8988T (cell line): ENCODE measurements around the gene OR52K1.
"Not testable (repeated sequence)": the region's sequence is repeated elsewhere in the genome, so short reads cannot be mapped to it uniquely, and the experiment has no call there.

Source experiments
- DNase-seq: peaks from one replicate; pipeline ENCODE4 v3.0.0; 2011

OR52K1 gene

DNA sequence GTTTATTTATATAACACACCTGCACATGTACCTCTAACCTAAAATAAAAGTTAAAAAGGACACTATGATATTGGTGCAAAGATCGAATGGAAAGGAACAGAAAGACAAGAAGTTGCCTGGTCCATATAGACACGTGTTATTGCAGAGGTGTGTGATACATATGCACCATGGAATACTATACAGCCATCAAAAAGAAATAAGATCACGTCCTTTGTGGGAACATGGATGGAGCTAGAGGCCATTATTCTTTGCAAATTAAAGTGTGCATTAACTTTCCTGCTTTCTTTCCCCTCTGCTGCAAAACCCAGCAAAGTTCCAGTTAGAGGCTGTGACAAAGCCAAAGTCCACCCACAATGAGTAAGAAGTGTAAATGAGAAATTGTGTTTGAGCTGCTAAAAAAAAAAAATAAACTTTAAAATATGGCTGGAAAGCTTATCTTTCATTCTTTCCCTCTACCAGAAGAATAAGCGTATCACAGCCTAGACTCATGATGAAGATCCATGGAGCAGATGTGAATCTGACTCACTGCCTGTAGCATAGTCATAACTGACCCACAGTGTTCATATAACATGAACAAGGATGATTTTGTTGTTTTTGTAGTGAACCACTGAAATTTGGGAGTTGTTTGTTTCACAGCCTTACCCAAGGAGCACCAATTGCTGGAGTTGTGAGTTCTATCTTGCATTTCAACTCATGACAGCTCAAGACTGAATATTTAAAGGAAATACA is 9.6 kb downstream of the OR52K1 start:
- DNase-seq, result no peak

DNA sequence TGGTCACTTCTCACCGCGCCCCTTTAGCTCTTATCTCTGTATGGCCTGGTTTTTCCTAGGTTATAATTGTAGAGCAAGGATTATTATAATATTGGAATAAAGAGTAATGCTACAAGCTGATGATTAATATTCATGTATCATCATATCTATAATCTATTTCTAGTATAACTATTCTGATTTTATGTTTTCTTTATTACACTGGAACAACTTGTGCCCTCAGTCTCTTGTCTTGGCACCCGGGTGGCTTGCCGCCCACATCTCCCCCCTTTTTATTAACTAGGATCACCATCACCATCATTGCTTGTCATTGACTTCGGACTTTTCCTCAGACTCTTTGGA is 11.0 kb downstream of the OR52K1 start:
- DNase-seq, result no peak

DNA sequence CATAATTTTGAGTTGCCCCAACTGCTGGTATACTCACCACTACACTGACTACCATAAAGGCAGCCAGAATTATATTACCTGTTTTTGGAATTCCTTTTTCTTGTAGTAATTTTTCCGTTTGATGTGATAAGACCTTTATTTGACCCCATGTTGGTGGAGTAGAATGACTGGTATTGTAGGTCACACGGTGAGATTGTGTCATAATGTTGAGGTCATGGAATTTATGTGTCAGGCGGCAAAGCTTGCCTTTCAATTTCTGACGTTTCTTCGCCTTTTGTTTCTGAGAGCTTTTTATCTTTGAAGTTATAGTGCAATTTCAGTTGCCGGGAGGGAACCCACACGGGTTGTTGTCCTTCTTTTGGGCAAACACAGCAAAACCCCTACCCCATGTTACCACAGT is 13.0 kb downstream of the OR52K1 start:
- no peak for DNase-seq

DNA sequence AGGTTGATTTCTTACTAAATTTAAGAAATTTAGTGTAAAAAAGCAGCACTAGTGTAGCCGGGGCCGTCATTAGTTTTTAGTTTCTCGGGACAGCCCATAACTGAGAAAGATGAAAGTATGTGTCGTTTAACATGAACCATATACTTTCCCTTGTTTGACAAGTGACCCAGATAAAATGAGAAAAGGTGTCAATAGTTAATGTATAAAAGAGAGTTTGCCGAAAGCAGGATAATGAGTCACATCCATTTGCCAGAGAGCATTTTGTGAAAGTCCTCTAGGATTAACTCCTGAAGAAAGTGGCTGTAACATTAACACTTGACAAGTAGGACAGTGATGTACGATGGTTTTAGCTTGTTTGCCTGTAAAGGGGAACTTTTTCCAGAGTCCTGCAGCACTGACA is 13.5 kb downstream of the OR52K1 start:
- no peak for DNase-seq

DNA sequence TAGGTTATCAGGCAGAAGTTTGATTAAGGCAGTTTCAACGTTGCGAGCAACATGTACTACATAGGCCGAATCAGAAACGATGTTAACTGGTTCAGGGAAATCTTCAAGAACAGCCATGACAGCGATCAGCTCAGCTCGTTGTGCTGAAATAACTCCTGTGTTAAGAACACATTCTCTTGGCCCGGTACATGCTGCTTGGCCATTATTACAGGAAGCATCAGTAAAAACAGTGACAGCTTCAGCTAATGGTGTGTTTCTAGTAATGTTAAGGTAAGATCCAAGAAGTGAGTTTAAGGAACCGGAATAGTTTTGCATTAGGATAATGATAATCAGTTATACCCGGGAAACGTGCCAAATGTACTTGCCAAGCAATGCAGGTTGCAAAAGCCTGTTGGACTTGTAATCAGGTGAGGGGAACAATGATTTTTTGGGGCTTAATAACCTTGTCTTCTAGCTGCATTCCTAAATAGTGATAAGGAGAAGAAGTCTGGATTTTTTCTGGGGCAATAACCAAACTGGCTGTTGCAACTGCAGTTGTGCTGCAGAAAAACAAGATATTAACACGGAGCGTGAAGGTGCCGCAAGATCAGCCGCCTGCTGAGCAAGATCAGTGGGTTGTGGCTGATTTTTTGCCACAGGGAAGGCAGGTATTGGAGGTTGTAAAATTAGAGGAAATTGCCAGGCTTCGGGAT is 14.3 kb downstream of the OR52K1 start:
- DNase-seq, result no peak

DNA sequence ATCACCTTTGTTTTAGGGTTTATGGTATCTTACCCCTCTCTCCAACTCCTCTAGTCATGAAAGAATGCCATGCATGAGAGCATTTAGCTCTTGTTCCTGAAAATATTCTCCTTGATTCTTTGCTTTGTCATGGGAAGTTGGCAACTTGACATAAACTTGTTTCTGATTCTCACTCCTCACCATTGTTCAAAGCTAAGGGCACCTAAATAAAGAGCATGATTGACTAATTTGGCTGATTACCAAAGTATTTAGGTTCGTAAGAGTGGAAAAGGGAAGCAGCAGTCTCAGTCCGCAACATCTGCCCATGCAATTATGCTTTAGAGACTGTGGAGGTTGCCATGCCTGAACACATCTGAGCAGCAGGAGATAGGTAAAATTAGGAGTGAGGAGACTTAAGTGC is 26.4 kb downstream of the OR52K1 start:
- no peak for DNase-seq

DNA sequence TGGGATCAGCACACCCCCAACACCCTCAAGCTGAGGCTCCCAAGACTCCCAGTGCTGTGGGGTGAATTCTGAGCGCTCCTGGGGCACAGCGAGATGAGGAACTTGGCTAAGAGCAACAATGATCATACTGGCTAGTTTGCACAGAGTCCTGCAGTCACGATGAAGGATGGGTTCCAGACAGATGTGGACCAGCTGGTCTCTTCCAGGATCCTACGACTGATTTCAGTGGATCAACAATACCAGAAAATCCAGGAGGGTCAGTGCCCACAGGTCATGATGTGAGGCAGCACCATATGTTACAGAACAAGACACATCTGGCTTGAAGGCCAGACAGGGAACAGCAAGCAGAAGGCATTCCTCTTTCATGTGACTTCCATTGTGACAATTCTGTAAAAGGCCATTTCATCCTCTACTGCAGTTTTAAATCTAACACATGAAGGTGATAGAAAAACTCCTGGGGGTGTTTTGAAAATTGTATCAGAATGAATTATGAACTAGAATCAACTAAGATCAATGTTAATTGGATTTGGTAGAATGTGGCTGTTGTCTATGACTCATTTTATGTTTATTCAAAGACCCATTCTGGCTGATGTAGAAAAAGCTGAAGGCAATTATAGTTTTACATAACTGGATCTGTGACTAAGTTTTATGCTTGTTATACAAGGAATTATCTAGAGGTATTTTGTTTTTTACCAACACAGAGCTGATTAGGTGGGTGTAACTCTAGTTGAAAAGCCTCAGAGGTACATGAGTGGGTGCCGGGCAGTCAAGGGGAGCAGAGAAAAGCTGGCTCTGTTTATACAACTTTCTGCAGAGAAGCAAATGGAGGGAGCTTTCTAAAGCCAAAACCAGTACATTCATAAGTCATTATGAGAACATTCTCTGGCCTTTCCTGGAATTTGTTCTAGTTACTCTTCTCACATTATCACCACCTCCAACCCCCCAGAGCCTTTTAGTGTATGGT is 29.1 kb downstream of the OR52K1 start:
- DNase-seq, result no peak

DNA sequence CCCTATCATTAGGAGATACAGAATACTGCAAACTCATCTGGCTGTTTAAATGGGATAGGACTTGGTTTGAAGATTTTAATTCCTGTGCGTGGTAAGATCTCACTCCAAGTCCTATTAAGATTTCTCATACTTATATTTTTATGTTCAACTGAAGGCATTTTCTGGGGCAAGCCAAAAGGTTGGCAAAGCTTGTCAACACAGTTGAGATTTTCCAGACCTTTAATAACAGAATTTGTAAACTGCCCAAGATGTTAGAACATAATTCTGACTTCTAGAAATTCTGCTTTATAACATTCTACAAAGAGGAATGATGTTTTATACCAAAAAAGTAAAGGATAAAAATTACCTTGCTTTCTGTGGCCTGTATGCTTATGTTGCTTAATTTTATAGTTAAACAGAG is 31.8 kb downstream of the OR52K1 start:
- DNase-seq, result no peak

DNA sequence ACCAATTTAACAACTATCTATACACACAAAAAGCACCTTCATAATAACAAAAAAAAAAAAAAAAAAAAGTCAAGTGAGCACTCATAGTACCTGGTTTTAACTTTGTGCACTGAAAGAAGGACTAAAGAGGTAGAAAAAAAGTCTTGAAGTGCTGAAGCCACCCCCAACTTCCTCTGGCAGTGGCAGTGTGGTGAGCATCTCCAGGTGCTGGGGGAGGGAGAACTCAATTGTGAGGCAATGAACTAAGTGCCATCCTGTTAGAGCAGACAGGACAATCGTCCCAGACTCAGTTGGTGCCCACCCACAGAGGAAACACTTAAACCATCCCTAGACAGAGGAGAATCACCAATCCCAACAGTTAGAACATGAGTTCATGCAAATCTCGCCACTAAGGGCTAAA is 39.9 kb downstream of the OR52K1 start:
- no peak for DNase-seq

DNA sequence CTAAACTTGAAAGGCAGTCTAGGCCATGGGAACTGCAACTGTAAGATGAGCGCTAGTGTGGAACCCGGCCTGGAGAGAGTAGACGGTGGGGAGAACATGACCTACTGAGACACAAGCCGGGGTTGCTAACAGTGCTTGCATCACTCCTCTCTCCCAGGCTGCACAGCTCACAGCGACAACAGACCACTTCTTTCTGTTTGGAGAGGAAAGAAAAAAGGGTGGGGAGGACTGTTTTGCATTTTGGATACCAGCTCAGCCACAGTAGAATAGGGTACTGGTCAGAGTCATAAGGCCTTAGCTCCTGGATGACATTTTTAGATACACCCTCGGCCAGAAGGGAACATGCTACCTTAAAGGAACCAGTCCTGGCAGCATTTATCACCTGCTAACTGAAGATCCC is 40.3 kb downstream of the OR52K1 start:
- DNase-seq, result no peak

DNA sequence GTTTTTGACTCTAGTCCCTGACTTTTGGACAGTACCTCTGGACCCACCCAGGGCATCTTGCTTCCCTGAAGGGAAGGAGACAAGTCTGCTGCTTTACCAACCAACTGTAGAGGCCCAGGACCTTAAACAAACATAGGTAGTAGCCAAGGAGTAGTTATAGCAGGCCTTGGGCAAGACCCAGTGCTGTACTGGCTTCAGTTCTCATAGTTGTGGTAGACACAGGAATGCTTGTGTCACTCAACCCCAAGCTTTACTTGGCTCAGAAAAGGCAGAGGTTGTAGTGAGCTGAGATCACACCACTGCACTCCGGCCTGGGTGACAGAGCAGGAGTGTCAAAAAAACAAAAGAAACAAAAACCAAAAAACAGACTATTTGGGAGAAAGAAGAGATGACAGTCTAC is 41.2 kb downstream of the OR52K1 start:
- no peak for DNase-seq

DNA sequence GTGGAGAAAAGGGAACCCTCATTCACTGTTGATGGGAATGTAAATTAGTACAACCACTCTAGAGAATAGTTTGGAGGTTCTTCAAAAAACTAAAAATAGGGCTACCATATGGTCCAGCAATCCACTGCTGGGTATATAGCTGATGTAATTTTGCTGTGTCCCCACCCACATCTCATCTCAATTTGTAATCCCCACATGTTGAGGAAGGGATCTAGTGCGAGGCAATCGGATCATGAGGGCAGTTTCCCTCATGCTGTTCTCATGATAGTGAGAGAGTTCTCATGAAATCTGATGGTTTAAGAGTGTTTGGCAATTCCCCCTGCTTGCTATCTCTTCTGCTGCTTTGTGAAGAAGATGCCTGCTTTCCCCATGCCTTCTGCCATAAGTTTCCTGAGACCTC is 45.5 kb downstream of the OR52K1 start:
- no peak for DNase-seq

DNA sequence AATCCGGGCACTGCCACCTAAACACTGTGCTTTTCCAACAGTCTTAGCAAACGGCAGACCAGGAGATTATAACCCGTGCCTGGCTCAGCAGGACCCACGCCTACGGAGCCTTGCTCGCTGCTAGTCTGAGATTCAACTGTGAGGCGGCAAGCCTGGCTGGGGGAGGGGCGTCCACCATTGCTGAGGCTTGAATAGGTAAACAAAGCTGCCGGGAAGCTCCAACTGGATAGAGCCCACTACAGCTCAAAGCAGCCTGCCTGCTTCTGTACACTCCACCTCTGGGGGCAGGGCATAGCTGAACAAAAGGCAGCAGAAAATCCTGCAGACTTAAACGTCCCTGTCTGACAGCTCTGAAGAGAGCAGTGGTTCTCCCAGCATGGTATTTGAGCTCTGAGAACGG is 49.2 kb downstream of the OR52K1 start:
- not testable (repeated sequence) for DNase-seq

DNA sequence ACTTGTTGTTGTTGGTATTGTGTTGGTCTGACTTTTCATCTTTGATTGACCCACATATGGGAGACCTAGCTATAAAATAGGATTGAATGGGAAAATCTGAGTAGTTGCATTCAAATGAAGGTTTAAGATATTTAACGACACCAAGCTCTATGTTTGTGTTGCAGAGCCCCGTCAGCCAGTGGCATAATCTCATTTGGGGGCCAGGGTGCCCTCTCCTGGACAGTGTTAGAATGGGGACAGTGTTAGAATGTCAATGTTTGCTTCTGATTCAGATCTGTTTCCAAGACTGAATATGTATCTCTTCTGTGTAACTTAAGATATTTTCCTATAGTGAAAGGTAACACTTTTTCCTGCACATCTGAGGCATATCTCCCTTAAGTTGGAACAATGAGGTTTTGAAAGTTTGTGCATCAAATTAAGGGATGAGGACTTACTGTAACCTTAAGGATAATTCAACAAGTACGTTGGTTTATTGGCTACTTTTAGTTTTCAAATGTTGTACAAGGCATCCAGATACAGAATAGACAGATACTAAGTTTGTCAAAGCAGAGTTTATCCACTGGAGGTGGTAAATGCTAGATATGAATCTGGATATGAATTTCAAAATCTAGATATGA is 57.3 kb downstream of the OR52K1 start:
- DNase-seq, result peak; percentile 18

DNA sequence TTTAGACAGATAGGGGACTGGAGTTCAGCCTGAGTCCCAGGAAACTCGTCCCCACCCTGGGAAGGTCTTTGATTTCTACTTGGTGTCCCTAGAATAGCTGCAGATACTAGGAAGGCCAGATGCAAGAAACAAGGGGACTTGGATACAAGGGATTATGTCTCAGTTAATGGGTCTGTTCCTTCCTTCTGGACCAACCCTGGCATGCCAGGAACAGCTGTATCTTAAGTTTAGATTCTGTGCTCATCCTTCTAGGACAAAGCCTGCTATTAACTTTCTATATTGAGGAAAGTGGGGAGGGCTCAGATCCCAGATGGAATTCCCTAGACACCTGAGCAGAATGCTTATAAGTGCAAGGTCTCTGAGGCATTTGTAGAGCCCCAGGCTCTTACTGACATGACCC is 58.6 kb downstream of the OR52K1 start:
- no peak for DNase-seq
